Inflammatory macrophage treated with lipopolysaccharide for 1 hour (primary cell): Measurements from ENCODE around the gene IL1R2.
"Not testable (repeated sequence)": the region's sequence is repeated elsewhere in the genome, so short reads cannot be mapped to it uniquely, and the experiment has no call there.

ENCODE experiments used
- DNase-seq, 2 donors: peaks; one replicate each; pipeline ENCODE4 v3.0.0-alpha.2; 2020 to 2022

The IL1R2 gene

DNA sequence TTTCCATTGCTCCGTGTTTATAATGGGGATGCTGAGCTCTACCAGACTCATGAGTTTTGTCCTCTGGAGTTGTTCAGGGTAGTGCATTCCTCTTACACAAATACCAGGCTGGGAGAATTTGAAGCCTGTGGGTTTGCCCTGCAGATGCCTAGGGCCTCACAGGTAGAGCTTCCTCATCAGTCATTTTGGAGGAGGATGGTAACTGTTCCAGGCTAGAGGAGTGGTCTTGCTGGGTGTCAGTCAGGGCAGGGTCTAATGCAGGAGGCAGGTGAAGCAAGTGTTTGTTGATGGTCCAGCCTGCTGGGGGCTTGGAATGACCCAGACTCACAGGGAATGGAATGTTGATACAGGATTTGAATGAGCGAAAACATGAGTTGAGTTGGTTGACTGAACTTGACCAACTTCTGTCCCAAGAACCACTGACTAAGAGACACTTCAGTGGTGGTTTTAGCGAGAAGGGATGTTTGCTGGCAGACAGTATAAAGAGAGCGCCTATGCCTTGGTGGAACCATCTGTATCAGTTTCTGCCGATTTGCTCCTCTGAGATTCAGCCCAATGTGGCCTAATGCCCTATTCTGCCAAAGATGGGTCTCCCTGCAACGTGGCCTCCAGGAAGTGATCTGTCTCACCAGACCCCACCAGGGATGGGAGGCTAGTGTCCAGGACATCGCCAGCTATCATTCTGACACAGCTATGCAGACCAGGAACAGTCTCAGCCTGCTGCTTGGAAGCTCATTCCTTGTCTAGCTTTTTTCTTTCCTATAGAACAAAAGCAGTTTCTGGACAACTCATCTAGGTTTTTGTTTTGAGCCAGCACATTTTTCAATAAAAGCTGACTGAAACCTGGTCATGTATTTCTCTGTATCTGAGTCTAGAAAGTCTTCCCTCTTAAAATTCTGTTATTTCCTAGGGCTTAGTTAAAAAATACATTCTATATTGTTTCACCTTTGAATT, 9.3 kb downstream of the IL1R2 start:
- DNase-seq, result no peak

DNA sequence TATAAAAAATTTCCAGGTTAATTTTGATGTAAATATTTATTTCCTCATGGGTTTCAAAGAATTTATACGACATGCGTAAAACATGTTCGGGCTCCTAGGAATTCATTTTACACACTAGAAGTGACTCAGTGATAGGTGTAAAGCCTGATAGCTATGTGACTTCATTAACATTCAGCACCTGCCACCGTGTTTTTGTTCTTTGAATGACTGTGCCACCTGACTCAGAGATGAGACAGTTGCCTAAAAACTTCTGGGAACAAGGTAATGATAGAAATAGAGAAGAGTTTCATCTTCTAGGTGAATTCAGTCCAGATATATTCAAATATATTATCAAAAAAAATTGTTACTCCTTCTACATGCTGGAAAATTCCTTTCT, 10.0 kb downstream of the IL1R2 start:
- no peak for DNase-seq

GRCh38 chr2:102002228-102002627, 10.5 kb downstream of the IL1R2 start:
- no peak for DNase-seq

- not testable (repeated sequence) for DNase-seq
Measured at GRCh38 chr2:102002909-102003308, 11.1 kb downstream of the IL1R2 start.

DNA sequence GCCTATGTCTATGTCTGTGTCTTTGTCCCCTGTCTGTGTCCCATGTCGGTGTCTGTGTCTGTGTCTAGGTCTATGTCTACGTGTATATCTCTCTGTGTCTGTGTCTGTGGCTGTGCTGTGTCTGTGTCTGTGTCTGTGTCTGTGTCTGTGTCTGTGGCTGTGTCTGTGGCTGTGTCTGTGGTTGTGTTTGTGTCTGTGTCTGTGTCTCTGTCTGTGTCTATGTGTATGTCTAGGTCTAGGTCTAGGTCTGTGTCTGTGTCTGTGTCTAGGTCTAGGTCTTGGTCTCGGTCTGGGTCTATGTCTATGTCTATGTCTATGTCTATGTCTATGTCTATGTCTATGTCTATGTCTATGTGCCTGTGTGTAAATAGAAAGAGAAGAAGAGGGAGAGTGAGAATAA, 11.9 kb downstream of the IL1R2 start:
- DNase-seq, result no peak

DNA sequence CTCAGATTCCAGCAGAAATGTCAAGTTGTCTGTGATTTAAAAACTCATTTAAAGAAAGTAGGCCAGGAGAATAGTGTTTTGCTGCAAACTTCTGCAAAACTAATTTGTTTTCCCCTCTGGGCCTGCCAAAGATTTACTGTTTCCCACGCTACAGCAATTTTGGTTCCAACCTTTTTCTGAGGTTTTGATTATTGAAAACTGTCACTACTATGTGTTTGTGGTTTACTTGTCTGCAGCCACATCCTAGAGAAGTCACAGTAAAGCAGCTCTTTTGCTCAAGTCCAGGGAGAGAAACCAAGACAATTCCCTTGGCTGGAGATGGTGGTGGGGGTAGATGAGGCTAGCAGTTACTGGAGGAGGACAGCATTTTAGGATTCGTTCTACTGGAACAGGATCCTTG, 12.8 kb downstream of the IL1R2 start:
- DNase-seq, result no peak

- no peak for DNase-seq
Measured at GRCh38 chr2:102005449-102005848, 13.7 kb downstream of the IL1R2 start.

DNA sequence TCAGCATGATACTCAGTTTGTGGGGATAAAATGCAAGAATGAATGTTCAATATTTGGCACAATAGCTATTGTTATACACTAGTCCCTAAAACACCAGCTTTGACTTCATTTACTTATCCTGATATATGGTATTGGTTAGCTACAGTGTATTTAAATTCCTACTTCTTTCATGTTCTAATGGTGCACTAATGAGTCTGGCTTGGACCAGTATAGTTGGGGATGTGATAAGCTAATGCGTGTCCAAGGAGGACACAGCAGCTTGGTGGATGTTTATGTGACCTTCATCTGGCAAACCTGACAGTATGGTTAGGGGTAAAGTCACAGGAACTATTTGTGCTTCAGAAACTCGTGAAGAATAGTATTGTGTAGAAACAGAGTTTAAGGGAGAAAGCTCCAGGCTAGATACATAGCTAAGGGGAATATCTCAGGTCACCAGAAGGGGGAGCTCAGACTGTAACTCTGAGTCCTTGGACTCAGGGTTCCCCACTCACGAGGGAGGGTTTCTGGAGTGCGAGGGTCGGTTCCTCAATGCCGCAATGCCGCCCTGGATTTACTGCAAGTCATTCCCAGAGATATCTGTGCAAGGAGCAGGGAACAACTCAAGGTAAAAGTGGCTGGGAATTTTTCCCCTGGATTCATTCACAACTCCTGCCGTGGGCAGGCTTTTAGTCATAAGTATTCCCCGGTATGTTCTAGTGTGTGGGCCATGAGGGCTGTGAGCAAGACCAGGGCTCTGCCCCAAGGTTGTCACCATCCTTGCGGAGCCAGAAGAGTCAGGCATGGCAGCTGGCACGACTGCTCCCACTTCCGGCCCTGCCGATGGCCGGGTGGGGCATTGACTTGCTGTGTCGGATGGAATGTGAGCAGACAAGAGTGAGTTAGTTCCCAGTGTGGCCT, 14.5 kb downstream of the IL1R2 start:
- DNase-seq, result peak; percentile 67 to 72

- no peak for DNase-seq
Measured at GRCh38 chr2:102006886-102007278, 15.1 kb downstream of the IL1R2 start.

DNA sequence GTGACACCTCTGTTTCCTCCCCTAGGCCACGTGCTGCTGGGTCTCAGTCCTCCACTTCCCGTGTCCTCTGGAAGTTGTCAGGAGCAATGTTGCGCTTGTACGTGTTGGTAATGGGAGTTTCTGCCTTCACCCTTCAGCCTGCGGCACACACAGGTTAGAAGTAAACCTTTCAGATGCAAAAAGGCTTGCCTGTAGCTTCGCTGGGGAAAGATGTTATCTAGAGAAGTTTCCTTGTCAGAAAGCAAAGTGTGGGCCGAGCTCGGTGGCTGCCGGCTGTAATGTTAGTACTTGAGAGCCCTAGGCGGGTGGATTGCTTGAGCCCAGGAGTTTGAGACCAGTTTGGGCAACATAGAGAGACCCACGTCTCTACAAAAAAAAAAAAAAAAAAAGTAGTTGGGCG, 16.7 kb downstream of the IL1R2 start:
- DNase-seq, result no peak

- no peak for DNase-seq
Measured at GRCh38 chr2:102009557-102009956, 17.8 kb downstream of the IL1R2 start.

DNA sequence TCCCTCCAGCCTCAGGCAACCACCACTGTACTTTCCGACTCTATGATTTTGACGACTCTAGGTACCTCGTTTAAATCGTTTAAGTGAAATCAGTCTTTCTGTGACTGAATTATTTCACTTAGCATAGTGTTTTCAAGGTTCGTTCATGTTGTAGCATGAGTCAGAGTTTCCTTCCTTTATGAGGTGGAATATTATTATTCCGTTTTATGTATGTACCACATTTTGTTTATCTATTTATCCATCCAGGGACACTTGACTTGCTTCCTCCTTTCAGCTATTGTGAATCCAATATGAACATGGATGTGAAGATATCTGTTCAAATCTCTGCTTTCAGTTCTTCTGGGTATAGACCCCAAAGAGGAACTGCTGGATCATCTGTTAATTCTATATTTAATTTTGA, 19.1 kb downstream of the IL1R2 start:
- peak; percentile 47 to 54 for DNase-seq

DNA sequence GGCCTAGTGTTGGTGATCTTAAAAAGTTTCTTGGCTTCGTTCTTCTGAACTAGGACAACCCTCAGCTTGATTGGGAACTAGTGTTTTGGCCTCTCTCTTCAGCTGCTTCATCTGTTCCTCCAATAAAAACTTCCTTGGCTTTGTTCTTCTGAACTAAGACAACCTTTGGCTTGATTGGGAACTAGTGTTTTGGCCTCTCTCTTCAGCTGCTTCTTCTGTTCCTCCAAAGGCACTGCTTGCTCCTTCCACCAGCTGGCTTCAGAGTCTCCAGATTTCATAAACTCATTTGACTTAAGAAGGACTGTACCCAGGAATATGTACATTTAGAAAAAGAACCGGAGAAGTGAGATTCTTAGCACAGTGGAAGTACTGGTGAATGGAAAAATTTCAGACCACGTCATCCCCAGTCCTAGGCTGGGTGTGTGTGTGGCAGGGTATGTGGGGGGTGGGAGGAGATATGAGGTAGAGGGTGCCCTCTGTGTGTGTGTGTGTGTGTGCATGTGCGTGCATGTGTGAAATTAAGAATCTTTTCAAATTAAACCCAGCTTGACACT, 20.4 kb downstream of the IL1R2 start:
- no peak for DNase-seq

- no peak for DNase-seq
Measured at GRCh38 chr2:102013206-102014040, 21.7 kb downstream of the IL1R2 start.

- no peak for DNase-seq
Measured at GRCh38 chr2:102014041-102014345, 22.2 kb downstream of the IL1R2 start.

- no peak for DNase-seq
Measured at GRCh38 chr2:102015399-102015798, 23.6 kb downstream of the IL1R2 start.

- DNase-seq, result no peak
Measured at GRCh38 chr2:102016399-102016955, 24.7 kb downstream of the IL1R2 start.

DNA sequence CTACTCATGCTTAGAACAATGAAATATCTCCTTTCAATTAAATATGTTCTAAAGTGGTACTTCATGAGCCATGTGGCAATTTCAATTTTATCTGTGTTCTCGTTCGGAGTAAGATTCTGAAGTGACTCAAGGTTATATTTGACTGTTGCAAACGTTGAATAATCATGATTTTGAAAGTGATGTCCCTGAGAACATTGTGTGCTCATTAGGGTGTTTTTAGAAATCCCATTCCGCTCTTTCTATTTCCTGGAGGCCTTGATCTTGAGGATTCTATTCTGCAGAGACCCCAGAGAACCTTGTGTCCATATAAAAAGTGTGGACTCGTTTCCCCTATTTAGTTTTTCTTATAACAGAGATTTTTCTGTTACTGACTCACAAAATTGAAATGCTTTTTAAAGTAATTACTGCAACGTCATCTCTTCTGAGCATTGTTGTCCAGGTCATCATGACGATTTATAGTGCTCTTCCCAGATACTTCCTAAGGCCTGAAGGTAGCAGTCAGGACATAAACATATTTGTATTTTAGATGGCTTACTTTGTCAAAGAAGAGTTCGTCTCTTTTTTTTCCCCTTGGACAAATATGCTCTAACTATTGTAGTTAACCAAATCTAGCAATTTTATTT, 27.2 kb downstream of the IL1R2 start:
- no peak for DNase-seq

GRCh38 chr2:102020596-102021170, 28.9 kb downstream of the IL1R2 start:
- DNase-seq, result peak; percentile 61 to 93

DNA sequence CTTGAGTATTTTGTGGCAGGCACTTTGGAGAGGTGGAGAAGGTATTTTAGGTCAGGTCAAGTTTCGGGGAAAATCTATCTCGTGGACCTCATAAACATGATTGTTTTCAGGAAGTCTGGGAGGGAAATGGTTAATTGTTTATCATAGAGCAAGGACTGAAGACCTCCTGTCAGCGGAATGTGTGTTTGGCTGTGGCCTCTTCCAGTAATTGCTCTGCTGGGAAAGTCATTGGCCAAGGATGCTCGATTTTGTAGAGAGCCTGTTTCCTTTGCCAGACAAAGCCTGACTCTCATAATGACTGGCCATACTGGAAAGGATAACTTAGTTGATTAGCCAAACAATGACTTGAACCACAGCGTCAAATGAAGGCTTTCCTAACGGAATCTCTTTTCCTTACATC, 30.0 kb downstream of the IL1R2 start:
- DNase-seq, result no peak

GRCh38 chr2:102022884-102023539, 31.3 kb downstream of the IL1R2 start:
- no peak for DNase-seq
